GM12892 (cell line): ENCODE results near the gene HTRA2.

Experiments used
- POLR2A ChIP-seq: IDR thresholded peaks from 2 replicates; pipeline ENCODE4 v1.6.1; 2011; ENCODE audit warnings: low read depth, low read length, control low read depth
- POLR2AphosphoS5 ChIP-seq: IDR thresholded peaks from 2 replicates; pipeline ENCODE4 v1.6.1; 2011; ENCODE audit warnings: low read depth, low read length, control low read depth
- TAF1 ChIP-seq: IDR thresholded peaks from 2 replicates; pipeline ENCODE4 v1.6.1; 2011; ENCODE audit warnings: low read depth, mild to moderate bottlenecking, control low read depth, low read length, borderline replicate concordance

- TF ChIP-seq POLR2AphosphoS5 (0 out of 2 replicates have a peak, but pooled peaks have one; percentile 7), POLR2A (no peak), TAF1 (peak; percentile 15; the same call in 1 of the 2 replicates)
These were observed 47.6 kb upstream of the HTRA2 start for GRCh38 chr2:74481961-74482800.
